Heart left ventricle (tissue), 13 donors: ENCODE results near the gene ZC2HC1C.

ENCODE experiments used
- POLR2A ChIP-seq, 2 donors: fragments of 450-650 bp; IDR thresholded peaks; one replicate each; pipeline ENCODE4 v1.6.1; 2017; ENCODE audit warnings: antibody characterized with exemption in 2 of 2, mild to moderate bottlenecking in 2 of 2, moderate library complexity in 2 of 2
- TF ChIP-seq, protein P1 (sequence below), 12 donors: fragments of 200-600 bp; sonication (generic) in 4 of 12; IDR thresholded peaks; one replicate each; pipeline versions ENCODE4 v1.5.0 to v1.8.0; 2018 to 2022; ENCODE audit warnings: antibody characterized with exemption in 12 of 12, mild to moderate bottlenecking in 5 of 12
- donor health status: ischemic (EF 13 %, LVEDD 7.1; RV severe dilation, severe dysfunction).
- donor health status: DM: no; HTN: yes; CAD: no.
- donor health status: DM: no; HTN: no; CAD: no.
- donor health status: ischemic (EF 25% LVEDD 6.9; RV normal size, moderate dysfunction).
- donor health status: ischemic (EF 25% LVEDD 5.7; RV mildly dilated, moderate dysfunction).
- donor health status: ischemic (EF 35%, LVEDD 5.7; RV mildly dilated, moderate dysfunction).
- donor health status: nonischemic (EF 11% LVEDD 7.7; RV severe dilation, severe dysfunction).
- donor health status: DM: yes; HTN: yes; CAD: no.
- donor health status: PGD.
- donor health status: ischemic (EF 29% LVEDD 5.4; RV normal size, mild dysfunction).
- donor health status: nonischemic (EF 23%, LVEDD 6.1; RV moderate dilation, normal function).

DNA sequence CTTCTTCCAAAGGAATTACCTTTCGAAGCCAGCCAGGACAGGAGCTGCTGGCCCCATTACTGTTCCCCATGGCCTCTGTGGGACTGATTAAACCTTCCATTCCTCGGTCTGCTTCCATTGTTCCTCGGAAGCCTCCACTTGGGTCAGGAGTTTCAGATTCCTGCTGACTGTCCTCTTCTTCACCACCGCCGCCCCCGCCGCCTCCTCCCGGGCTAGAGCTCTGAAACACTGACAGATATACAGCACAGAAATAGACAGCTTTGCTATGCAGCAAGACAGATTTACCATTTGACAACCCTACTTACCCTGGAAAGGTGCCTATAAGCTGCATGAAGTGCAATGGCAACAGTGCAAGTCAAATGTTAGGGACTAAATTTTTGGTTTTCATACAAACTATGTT, 21.8 kb downstream of the ZC2HC1C start:
- TF ChIP-seq POLR2A (IDR thresholded peaks at IDR 0.05), result no peak
- TF ChIP-seq, protein P1, sequence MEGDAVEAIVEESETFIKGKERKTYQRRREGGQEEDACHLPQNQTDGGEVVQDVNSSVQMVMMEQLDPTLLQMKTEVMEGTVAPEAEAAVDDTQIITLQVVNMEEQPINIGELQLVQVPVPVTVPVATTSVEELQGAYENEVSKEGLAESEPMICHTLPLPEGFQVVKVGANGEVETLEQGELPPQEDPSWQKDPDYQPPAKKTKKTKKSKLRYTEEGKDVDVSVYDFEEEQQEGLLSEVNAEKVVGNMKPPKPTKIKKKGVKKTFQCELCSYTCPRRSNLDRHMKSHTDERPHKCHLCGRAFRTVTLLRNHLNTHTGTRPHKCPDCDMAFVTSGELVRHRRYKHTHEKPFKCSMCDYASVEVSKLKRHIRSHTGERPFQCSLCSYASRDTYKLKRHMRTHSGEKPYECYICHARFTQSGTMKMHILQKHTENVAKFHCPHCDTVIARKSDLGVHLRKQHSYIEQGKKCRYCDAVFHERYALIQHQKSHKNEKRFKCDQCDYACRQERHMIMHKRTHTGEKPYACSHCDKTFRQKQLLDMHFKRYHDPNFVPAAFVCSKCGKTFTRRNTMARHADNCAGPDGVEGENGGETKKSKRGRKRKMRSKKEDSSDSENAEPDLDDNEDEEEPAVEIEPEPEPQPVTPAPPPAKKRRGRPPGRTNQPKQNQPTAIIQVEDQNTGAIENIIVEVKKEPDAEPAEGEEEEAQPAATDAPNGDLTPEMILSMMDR (IDR thresholded peaks at IDR 0.05), result no peak
